Activated CD8-positive, alpha-beta T cell treated with anti-CD3 and anti-CD28 coated beads, Interleukin-2, amount 10 ng/mL, durations not matched to agents 7 days and 5 days (primary cell): ENCODE data around the gene FLYWCH2. TPM values are rescaled to one million over a fixed set of nuclear protein-coding genes. Genes with fewer than 3 reads are reported as not detected.
A peak's percentile ranks its signal among the peaks of the same experiment; 100 is the strongest.
"Not testable (repeated sequence)": the region's sequence is repeated elsewhere in the genome, so short reads cannot be mapped to it uniquely, and the experiment has no call there.

Experiments used
- ATAC-seq: fragments of 150-1000 bp; cut with Tn5 transposase; one replicate; pipeline ENCODE4 v1.10.0; 2021; ENCODE audit warnings: moderate library complexity
- CTCF ChIA-PET: fragments of 350-600 bp; sonication (Branson Sonifier 250); formaldehyde crosslinking; loops from one replicate; lab custom pipeline; 2021; ENCODE audit warnings: antibody characterized with exemption; lab: Charles Lee
- POLR2A ChIA-PET: fragments of 350-600 bp; sonication (Branson Sonifier 250); formaldehyde crosslinking; loops from one replicate; lab custom pipeline; 2021; ENCODE audit warnings: antibody characterized with exemption; lab: Charles Lee
- DNase-seq: peaks from one replicate; pipeline ENCODE4 v3.0.0-alpha.2; 2020
- H3K27ac Mint-ChIP-seq: one replicate; pipeline ENCODE4 v1.8.0; 2021; ENCODE audit warnings: mild to moderate bottlenecking, mixed read lengths
- H3K27me3 Mint-ChIP-seq: one replicate; pipeline ENCODE4 v1.8.0; 2021; ENCODE audit warnings: low read depth, mixed read lengths
- H3K36me3 Mint-ChIP-seq: one replicate; pipeline ENCODE4 v1.8.0; 2021; ENCODE audit warnings: low read depth, mixed read lengths
- H3K4me1 Mint-ChIP-seq: one replicate; pipeline ENCODE4 v1.8.0; 2021; ENCODE audit warnings: low read depth, mixed read lengths
- H3K4me3 Mint-ChIP-seq: one replicate; pipeline ENCODE4 v1.8.0; 2021; ENCODE audit warnings: mild to moderate bottlenecking, mixed read lengths
- H3K9me3 Mint-ChIP-seq: one replicate; pipeline ENCODE4 v1.8.0; 2022; ENCODE audit warnings: mixed read lengths; ENCODE audit not compliant: insufficient read depth
- total RNA-seq, 2 experiments: library from RNA; stranded (reverse); gene quantifications; one replicate each; pipeline ENCODE4 v1.2.3, GENCODE V29; 2021

Gene FLYWCH2
- total RNA-seq, 2 experiments from 2014 or later: 22.5 to 22.8 TPM

DNA sequence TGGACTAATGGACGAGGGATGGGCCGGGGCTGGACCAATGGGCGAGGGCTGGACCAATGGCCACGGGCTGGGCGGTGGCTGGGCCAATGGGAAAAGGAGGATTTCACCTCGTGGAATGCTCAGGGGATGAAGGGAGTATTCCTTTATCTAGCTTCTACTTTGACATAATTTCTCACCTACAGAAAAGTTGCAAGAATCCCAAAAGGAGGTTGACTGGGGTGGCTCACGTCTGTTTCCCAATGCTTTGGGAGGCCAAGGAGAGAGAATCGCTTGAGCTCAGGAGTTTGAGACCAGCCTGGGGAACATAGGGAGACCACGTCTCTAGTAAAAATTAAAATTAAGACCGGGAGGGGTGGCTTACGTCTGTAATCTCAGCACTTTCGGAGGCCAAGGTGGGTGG is 23.0 kb downstream of the FLYWCH2 start:
- H3K27ac Mint-ChIP-seq: peak overlapping the region; percentile 62
- POLR2A ChIA-PET: interaction anchor here (0.7 to 1.1 kb wide), 3 partner anchors 8 to 128 kb away, joined by 3 to 4 read pairs (median 3); partner anchors contain the start of gene FLYWCH2

GRCh38 chr16:2907084-2907753 is 24.2 kb downstream of the FLYWCH2 start:
- not testable (repeated sequence) for H3K36me3 Mint-ChIP-seq, ATAC-seq, H3K27me3 Mint-ChIP-seq, H3K9me3 Mint-ChIP-seq, H3K27ac Mint-ChIP-seq, H3K4me3 Mint-ChIP-seq
- POLR2A ChIA-PET: interaction anchor here (1.0 kb wide), 1 partner anchor 24 kb away, joined by 3 read pairs; the partner anchor contains the start of gene FLYWCH2
- DNase-seq: peak; percentile 66
- CTCF ChIA-PET: interaction anchor here (1.2 to 3.1 kb wide), 5 partner anchors 9 to 68 kb away, joined by 3 to 25 read pairs (median 11); partner anchors contain the start of gene FLYWCH2
- H3K4me1 Mint-ChIP-seq: peaks cover 34% of the 10 kb centered on the region

More for the DNA sequence above, 23.0 kb downstream of the FLYWCH2 start:
- no peak for DNase-seq
- Mint-ChIP-seq H3K4me1 (peaks cover 27% of the 10 kb centered on the region), H3K27me3 (peaks cover 5% of the 10 kb centered on the region), H3K4me3 (peak overlapping the region; percentile 91), H3K36me3 (no peaks in the 10 kb centered on the region), H3K9me3 (no peaks in the 10 kb centered on the region)
- CTCF ChIA-PET: interaction anchor here (0.7 to 3.1 kb wide), 10 partner anchors 11 to 67 kb away, joined by 3 to 25 read pairs (median 4); partner anchors contain the start of gene FLYWCH2
- no peak for ATAC-seq

GRCh38 chr16:2910441-2910969 is 27.5 kb downstream of the FLYWCH2 start:
- Mint-ChIP-seq H3K4me1 (peaks cover 43% of the 10 kb centered on the region), H3K27me3 (peaks cover 5% of the 10 kb centered on the region), H3K9me3 (no peaks in the 10 kb centered on the region), H3K36me3 (peaks cover 6% of the 10 kb centered on the region), H3K27ac (no peak overlapping the region), H3K4me3 (no peak overlapping the region)
- ChIA-PET CTCF (interaction anchor here (1.0 to 4.4 kb wide), 7 partner anchors 8 to 42 kb away, joined by 3 to 32 read pairs (median 11); no protein-coding TSS in a partner anchor), POLR2A (no interaction called here)
- ATAC-seq (no peak), DNase-seq (no peak)

- DNase-seq: peak; percentile 99
- H3K4me1 Mint-ChIP-seq: peaks cover 33% of the 10 kb centered on the region
- H3K27me3 Mint-ChIP-seq: peaks cover 5% of the 10 kb centered on the region
- peak; percentile 96 for ATAC-seq
- H3K9me3 Mint-ChIP-seq: no peaks in the 10 kb centered on the region
- H3K27ac Mint-ChIP-seq: peak within 1 kb of the TSS; percentile 83
- H3K4me3 Mint-ChIP-seq: peak within 1 kb of the TSS; percentile 88
- ChIA-PET CTCF (interaction anchor here (0.8 to 4.4 kb wide), 13 partner anchors 8 to 120 kb away, joined by 3 to 32 read pairs (median 7); partner anchors contain the start of gene FLYWCH2), POLR2A (interaction anchor here (0.5 to 1.5 kb wide), 6 partner anchors 15 to 178 kb away, joined by 3 to 5 read pairs (median 3); partner anchors contain the start of gene FLYWCH2)
- peaks cover 12% of the 10 kb centered on the region for H3K36me3 Mint-ChIP-seq
Measured at GRCh38 chr16:2911638-2912329, 28.8 kb downstream of the FLYWCH2 start, which contains the start of gene FLYWCH1. TSS of gene FLYWCH1 (plus strand) at chr16:2911931. CDS start at chr16:2929686, 17,755 bp downstream.

- POLR2A ChIA-PET: interaction anchor here (0.5 to 1.5 kb wide), 4 partner anchors 15 to 179 kb away, joined by 3 to 5 read pairs (median 4); partner anchors contain the start of gene FLYWCH2
- Mint-ChIP-seq H3K9me3 (no peaks in the 10 kb centered on the region), H3K27me3 (peaks cover 5% of the 10 kb centered on the region), H3K27ac (peak overlapping the region; percentile 83), H3K36me3 (peaks cover 14% of the 10 kb centered on the region), H3K4me3 (peak overlapping the region; percentile 88), H3K4me1 (peaks cover 27% of the 10 kb centered on the region)
- ATAC-seq (peak; percentile 38), DNase-seq (peak; percentile 46)
- CTCF ChIA-PET: interaction anchor here (0.8 to 4.4 kb wide), 10 partner anchors 15 to 136 kb away, joined by 3 to 32 read pairs (median 6); partner anchors contain the start of gene FLYWCH2
Measured at GRCh38 chr16:2912330-2913199, 29.6 kb downstream of the FLYWCH2 start.

DNA sequence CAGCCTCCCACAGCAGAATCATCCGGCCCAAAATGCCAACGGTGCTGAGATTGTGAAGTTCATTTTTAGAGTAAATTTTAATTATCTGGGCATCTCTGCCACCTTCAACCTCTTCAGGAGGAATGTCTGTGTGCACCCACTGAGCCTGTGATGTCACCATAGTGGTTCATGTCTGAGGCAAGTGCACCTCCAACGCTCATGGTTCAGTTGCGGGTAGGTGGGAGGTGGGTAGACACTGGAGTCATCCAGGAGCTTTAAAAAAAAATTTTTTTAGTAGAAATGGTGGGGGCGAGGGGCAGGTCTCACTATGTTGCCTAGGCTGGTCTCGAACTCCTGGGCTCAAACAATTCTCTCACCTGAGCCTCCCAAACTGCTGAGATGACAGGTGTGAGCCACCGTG is 30.6 kb downstream of the FLYWCH2 start:
- DNase-seq (no peak), ATAC-seq (no peak)
- peaks cover 26% of the 10 kb centered on the region for H3K4me1 Mint-ChIP-seq
- H3K9me3 Mint-ChIP-seq: no peaks in the 10 kb centered on the region
- H3K4me3 Mint-ChIP-seq: no peak overlapping the region
- H3K36me3 Mint-ChIP-seq: peaks cover 15% of the 10 kb centered on the region
- CTCF ChIA-PET: interaction anchor here (1.3 to 4.4 kb wide), 5 partner anchors 13 to 135 kb away, joined by 3 to 32 read pairs (median 14); no protein-coding TSS in a partner anchor
- H3K27ac Mint-ChIP-seq: no peak overlapping the region
- H3K27me3 Mint-ChIP-seq: peaks cover 5% of the 10 kb centered on the region
- POLR2A ChIA-PET: interaction anchor here (1.1 kb wide), 1 partner anchor 8 kb away, joined by 3 read pairs; no protein-coding TSS in a partner anchor

DNA sequence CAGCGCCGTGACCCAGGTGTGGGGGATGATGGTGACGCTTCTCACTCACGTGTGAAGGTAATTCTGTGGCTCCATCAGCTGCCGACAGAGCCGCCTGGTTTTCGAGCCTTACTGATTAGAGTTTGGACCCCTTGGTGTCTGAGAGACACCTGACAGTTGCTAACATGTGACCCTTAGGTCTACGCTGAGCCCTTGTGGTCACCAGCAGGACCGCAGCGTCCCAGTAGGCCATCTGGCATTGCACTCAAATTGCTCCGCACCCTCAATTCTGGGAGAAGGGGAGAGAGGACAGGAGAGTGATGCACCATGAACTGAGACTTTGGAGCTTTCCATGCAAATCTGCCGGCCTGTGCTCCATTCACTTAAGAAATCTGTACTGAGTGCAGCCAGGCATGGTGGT is 31.2 kb downstream of the FLYWCH2 start:
- ChIA-PET POLR2A (interaction anchor here (1.1 kb wide), 1 partner anchor 9 kb away, joined by 3 read pairs; no protein-coding TSS in a partner anchor), CTCF (interaction anchor here (1.7 to 4.4 kb wide), 2 partner anchors 13 to 46 kb away, joined by 5 to 32 read pairs; no protein-coding TSS in a partner anchor)
- Mint-ChIP-seq H3K36me3 (peaks cover 15% of the 10 kb centered on the region), H3K4me3 (no peak overlapping the region), H3K4me1 (peaks cover 26% of the 10 kb centered on the region), H3K27ac (no peak overlapping the region), H3K27me3 (peaks cover 5% of the 10 kb centered on the region), H3K9me3 (no peaks in the 10 kb centered on the region)
- ATAC-seq (no peak), DNase-seq (no peak)

- H3K9me3 Mint-ChIP-seq: no peaks in the 10 kb centered on the region
- ATAC-seq (no peak), DNase-seq (no peak)
- peaks cover 3% of the 10 kb centered on the region for H3K27me3 Mint-ChIP-seq
- peak overlapping the region; percentile 12 for H3K27ac Mint-ChIP-seq
- H3K36me3 Mint-ChIP-seq: peaks cover 21% of the 10 kb centered on the region
- ChIA-PET CTCF (interaction anchor here (1.2 to 3.0 kb wide), 5 partner anchors 9 to 76 kb away, joined by 4 to 18 read pairs (median 5); no protein-coding TSS in a partner anchor), POLR2A (no interaction called here)
- no peak overlapping the region for H3K4me3 Mint-ChIP-seq
- H3K4me1 Mint-ChIP-seq: peaks cover 32% of the 10 kb centered on the region
Measured at GRCh38 chr16:2915196-2915929, 32.3 kb downstream of the FLYWCH2 start.

DNA sequence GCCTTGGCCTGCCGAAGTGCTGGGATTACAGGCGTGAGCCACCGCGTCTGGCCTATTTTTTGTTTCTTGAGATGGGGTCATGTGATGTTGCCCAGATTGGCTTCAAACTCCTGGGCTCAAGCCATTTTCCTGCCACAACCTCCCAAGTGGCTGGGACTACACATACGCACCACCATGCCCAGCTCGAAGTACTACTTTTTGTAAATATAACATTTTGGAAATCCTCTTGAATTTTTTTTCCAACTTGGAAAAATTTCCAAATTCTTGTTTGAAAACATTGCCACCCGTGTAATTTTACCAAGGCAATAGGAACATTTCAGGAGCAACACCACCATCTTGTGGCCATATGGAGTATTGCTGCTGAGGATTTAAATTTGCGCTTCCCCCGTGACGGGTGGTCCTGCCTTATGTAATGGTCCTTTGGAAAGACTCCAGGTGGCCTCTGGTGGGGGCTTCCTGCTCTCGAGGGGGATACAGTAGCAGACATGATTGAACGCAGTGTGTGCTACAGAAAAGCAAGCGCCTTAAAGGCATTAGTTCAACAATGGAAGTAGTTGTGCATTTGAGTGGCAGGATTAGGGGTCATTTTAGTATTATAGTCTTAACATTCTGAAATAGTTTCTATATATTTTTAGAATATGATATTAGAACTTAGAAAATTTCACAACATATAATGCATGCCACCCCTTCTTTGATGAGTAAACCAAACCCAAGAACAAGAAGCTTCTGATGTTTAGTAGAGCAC is 36.7 kb downstream of the FLYWCH2 start:
- H3K4me1 Mint-ChIP-seq: peaks cover 11% of the 10 kb centered on the region
- CTCF ChIA-PET: interaction anchor here (0.8 to 3.4 kb wide), 24 partner anchors 8 to 142 kb away, joined by 3 to 17 read pairs (median 4); partner anchors contain the start of genes FLYWCH1 and FLYWCH2
- POLR2A ChIA-PET: no interaction called here
- H3K36me3 Mint-ChIP-seq: peaks cover 22% of the 10 kb centered on the region
- H3K27me3 Mint-ChIP-seq: no peaks in the 10 kb centered on the region
- DNase-seq (peak; percentile 76), ATAC-seq (no peak)
- H3K4me3 Mint-ChIP-seq: no peak overlapping the region
- H3K9me3 Mint-ChIP-seq: no peaks in the 10 kb centered on the region
- peak overlapping the region; percentile 52 for H3K27ac Mint-ChIP-seq
